Suprapubic skin (tissue), 4 donors: ENCODE data around the gene RNF34. TPM values are rescaled to one million over a fixed set of nuclear protein-coding genes. Genes with fewer than 3 reads are reported as not detected.

Experiments used
- DNase-seq, 2 donors: peaks; one replicate each; pipeline ENCODE4 v3.0.0-alpha.2; 2019; ENCODE audit warnings: low spot score in 2 of 2
- H3K27ac ChIP-seq: fragments of 200-600 bp; sonication (generic); one replicate; pipeline ENCODE4 v1.5.1; 2019
- H3K27me3 ChIP-seq: fragments of 200-600 bp; sonication (generic); one replicate; pipeline ENCODE4 v1.5.1; 2019
- H3K36me3 ChIP-seq: fragments of 200-600 bp; sonication (generic); one replicate; pipeline ENCODE4 v1.5.1; 2019
- H3K4me1 ChIP-seq: fragments of 200-600 bp; sonication (generic); one replicate; pipeline ENCODE4 v1.5.1; 2019
- H3K4me3 ChIP-seq: fragments of 200-600 bp; sonication (generic); one replicate; pipeline ENCODE4 v1.5.1; 2019; ENCODE audit warnings: mild to moderate bottlenecking
- H3K9me3 ChIP-seq: fragments of 200-600 bp; sonication (generic); one replicate; pipeline ENCODE4 v1.5.1; 2019
- CTCF ChIP-seq, 2 donors: fragments of 200-600 bp in 1 of 2; fragments of 450-650 bp in 1 of 2; sonication (generic) in 1 of 2; IDR thresholded peaks; one replicate each; pipeline ENCODE4 v1.5.1; 2016 to 2019; ENCODE audit warnings: antibody characterized with exemption in 2 of 2, mild to moderate bottlenecking in 1 of 2, moderate library complexity in 1 of 2
- EP300 ChIP-seq: sonication (generic); formaldehyde crosslinking; IDR thresholded peaks from one replicate; pipeline ENCODE4 v1.6.1; 2017; ENCODE audit warnings: antibody characterized with exemption
- POLR2A ChIP-seq, 2 donors: fragments of 450-650 bp; IDR thresholded peaks; one replicate each; pipeline ENCODE4 v1.6.1; 2017; ENCODE audit warnings: antibody characterized with exemption in 2 of 2, mild to moderate bottlenecking in 2 of 2, moderate library complexity in 2 of 2
- POLR2AphosphoS5 ChIP-seq, 3 donors: sonication (generic); formaldehyde crosslinking; IDR thresholded peaks; one replicate each; pipeline ENCODE4 v1.6.1; 2017; ENCODE audit warnings: antibody characterized with exemption in 3 of 3
- WGBS: methylation state at CpG from one replicate; pipeline ENCODE4 v1.1.5; 2018; 5-methylcytosine and 5-hydroxymethylcytosine counted together
- total RNA-seq, 4 donors: library from RNA; depleted of rRNA; stranded (reverse); fragments of >200 nt; gene quantifications; one replicate each; pipeline ENCODE4 v1.1.0, GENCODE V29; 2016

Gene RNF34
- total RNA-seq, 4 donors from 2014 or later, result 14.6 to 40.3 (median 30.4) TPM

- DNase-seq, result no peak
- Histone ChIP-seq H3K36me3 (peaks cover 85% of the 10 kb centered on the region), H3K4me3 (no peak overlapping the region), H3K27ac (no peak overlapping the region), H3K27me3 (no peaks in the 10 kb centered on the region), H3K4me1 (no peaks in the 10 kb centered on the region), H3K9me3 (no peaks in the 10 kb centered on the region)
- 94% methylated on average over 13 of the region's 13 CpGs for WGBS
- no peak for TF ChIP-seq POLR2A (IDR thresholded peaks at IDR 0.05)
Measured at GRCh38 chr12:121423682-121424623, 24.0 kb downstream of the RNF34 start.

GRCh38 chr12:121424624-121424975 lies 24.7 kb downstream of the RNF34 start:
- Histone ChIP-seq H3K4me1 (no peaks in the 10 kb centered on the region), H3K9me3 (no peaks in the 10 kb centered on the region), H3K27me3 (no peaks in the 10 kb centered on the region), H3K4me3 (no peak overlapping the region), H3K36me3 (peaks cover 85% of the 10 kb centered on the region), H3K27ac (no peak overlapping the region)
- 97% methylated on average over 1 of the region's 1 CpG for WGBS
- no peak for DNase-seq
- no peak for TF ChIP-seq CTCF (IDR thresholded peaks at IDR 0.05)
- no peak for TF ChIP-seq POLR2AphosphoS5 (IDR thresholded peaks at IDR 0.05)
- TF ChIP-seq POLR2A (IDR thresholded peaks at IDR 0.05), result no peak
- TF ChIP-seq EP300, result no peak

- Histone ChIP-seq H3K9me3 (no peaks in the 10 kb centered on the region), H3K36me3 (peaks cover 83% of the 10 kb centered on the region), H3K4me1 (no peaks in the 10 kb centered on the region), H3K4me3 (no peak overlapping the region), H3K27me3 (no peaks in the 10 kb centered on the region), H3K27ac (no peak overlapping the region)
- 83% methylated on average over 2 of the region's 2 CpGs for WGBS
- TF ChIP-seq POLR2A (IDR thresholded peaks at IDR 0.05), result no peak
- no peak for TF ChIP-seq POLR2AphosphoS5 (IDR thresholded peaks at IDR 0.05)
- TF ChIP-seq EP300, result no peak
- no peak for TF ChIP-seq CTCF (IDR thresholded peaks at IDR 0.05)
- no peak for DNase-seq
Measured at GRCh38 chr12:121427556-121428050, 27.7 kb downstream of the RNF34 start.

GRCh38 chr12:121428883-121429282 lies 29.0 kb downstream of the RNF34 start:
- WGBS, result 94% methylated on average over 6 of the region's 6 CpGs

GRCh38 chr12:121430833-121431415 lies 31.0 kb downstream of the RNF34 start:
- Histone ChIP-seq H3K27me3 (no peaks in the 10 kb centered on the region), H3K4me1 (no peaks in the 10 kb centered on the region), H3K27ac (no peak overlapping the region), H3K9me3 (no peaks in the 10 kb centered on the region), H3K36me3 (peaks cover 79% of the 10 kb centered on the region), H3K4me3 (no peak overlapping the region)
- TF ChIP-seq POLR2A (IDR thresholded peaks at IDR 0.05) (no peak), EP300 (no peak), CTCF (IDR thresholded peaks at IDR 0.05) (no peak)
- 85% methylated on average over 6 of the region's 6 CpGs for WGBS
- DNase-seq, result no peak

More at GRCh38 chr12:121428883-121429282, 29.0 kb downstream of the RNF34 start:
- Histone ChIP-seq H3K36me3 (peaks cover 81% of the 10 kb centered on the region), H3K27me3 (no peaks in the 10 kb centered on the region), H3K4me3 (no peak overlapping the region), H3K9me3 (no peaks in the 10 kb centered on the region), H3K27ac (no peak overlapping the region), H3K4me1 (no peaks in the 10 kb centered on the region)
- TF ChIP-seq POLR2AphosphoS5 (IDR thresholded peaks at IDR 0.05), result no peak
- TF ChIP-seq CTCF (IDR thresholded peaks at IDR 0.05), result no peak
- no peak for TF ChIP-seq POLR2A (IDR thresholded peaks at IDR 0.05)
- TF ChIP-seq EP300, result no peak
- DNase-seq, result no peak
